Activated gamma-delta T cell treated with Interleukin-2 at 50 U/mL for 16 hours (primary cell): ENCODE data around the gene PNLIPRP1.

Experiments used
- DNase-seq: peaks from one replicate; pipeline ENCODE4 v3.0.0-alpha.2; 2020

The PNLIPRP1 gene

DNA sequence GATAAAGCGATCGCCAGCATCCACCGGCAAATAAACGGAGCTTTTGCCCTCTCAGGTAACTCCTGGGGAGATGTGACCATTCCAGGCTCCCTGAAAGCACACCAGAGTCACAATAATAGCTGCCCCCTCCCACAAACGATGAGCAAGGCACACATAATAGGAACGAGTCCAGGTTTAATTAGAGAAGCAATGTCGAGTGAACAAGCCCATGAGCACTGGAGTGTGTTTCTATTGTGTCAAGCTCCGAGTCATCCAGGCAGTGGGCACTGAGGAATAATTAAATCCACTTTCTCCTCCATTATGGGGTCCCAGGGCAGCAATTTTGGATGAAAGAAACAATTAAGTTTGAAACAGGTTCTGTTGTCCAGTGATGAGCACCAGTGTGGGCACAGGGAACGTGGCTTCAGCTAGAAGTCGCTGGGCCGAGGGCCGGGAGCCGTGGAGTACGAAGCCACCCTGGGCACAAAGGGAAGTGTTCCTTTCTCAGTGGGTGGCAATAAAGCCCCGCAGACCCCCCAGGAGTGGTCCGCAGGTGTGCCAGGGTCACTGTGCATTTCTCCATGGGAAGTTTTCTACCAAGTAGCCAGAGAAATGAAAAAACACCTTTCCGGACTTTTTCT, 41.9 kb downstream of the PNLIPRP1 start:
- no peak for DNase-seq

GRCh38 chr10:116633216-116633600, 42.4 kb downstream of the PNLIPRP1 start:
- no peak for DNase-seq

- no peak for DNase-seq
Measured at GRCh38 chr10:116634126-116634975, 43.6 kb downstream of the PNLIPRP1 start.

DNA sequence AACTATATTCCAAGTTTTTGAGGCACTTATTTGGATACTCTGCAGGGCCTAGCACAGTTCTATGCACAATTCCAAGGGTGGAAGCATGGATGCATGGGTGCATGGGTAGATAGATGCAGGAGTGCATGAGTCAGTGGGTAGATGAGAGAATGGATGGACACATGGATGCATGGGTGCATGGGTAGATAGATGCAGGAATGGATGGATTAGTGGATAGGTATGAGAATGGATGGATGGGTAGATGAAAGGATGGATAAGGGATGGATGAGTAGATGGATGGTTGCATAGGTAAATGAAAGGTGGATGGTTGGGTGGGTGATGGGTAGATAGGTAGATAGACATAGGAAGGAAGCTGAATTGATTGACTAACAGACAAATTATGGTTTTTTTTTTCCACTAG, 45.6 kb downstream of the PNLIPRP1 start:
- no peak for DNase-seq

DNA sequence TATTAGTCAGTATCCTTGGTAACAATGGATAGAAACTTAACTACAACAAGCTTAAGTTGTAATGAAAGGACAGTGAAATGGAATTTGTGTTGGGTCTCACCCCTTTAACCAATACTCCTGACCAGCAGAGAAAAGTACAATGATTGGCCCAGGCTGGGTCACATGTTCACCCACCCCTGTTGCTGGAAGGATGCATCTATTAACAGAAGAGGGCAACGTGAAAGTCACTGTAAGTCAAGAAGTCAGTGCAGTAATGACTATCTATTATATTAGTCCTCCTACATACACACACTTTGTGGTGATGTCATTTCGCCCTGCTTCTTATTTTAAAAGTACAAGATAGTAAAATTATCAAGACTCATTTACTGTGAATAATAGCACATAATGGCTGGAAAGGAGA, 46.2 kb downstream of the PNLIPRP1 start:
- DNase-seq: no peak

GRCh38 chr10:116637830-116638229, 47.1 kb downstream of the PNLIPRP1 start:
- no peak for DNase-seq

GRCh38 chr10:116646502-116646901, 55.7 kb downstream of the PNLIPRP1 start:
- no peak for DNase-seq

- no peak for DNase-seq
Measured at GRCh38 chr10:116648903-116649302, 58.1 kb downstream of the PNLIPRP1 start.

GRCh38 chr10:116653885-116654284, 63.1 kb downstream of the PNLIPRP1 start:
- no peak for DNase-seq

DNA sequence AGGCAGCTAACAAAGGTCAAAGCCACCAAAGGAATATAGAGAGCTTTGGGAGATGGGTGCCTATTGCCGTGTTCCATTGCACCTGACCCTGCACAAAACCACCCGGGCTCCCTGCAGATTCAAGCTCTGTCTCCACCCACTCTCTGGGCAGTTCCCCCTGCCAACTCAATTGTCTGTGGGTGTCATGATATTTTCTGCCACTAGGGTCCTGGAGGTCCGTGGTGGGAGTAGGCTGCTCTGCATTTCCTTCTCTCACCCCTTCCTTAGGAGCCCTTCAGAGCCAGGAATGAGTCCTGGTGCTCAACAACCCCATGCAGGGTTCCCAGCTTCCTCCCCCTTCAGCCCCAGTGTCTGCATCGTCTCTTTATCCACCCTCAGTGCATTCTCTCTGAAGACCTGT, 64.1 kb downstream of the PNLIPRP1 start:
- DNase-seq: no peak

- DNase-seq: no peak
Measured at GRCh38 chr10:116655568-116655967, 64.8 kb downstream of the PNLIPRP1 start.

- DNase-seq: no peak
Measured at GRCh38 chr10:116656044-116656443, 65.3 kb downstream of the PNLIPRP1 start.

DNA sequence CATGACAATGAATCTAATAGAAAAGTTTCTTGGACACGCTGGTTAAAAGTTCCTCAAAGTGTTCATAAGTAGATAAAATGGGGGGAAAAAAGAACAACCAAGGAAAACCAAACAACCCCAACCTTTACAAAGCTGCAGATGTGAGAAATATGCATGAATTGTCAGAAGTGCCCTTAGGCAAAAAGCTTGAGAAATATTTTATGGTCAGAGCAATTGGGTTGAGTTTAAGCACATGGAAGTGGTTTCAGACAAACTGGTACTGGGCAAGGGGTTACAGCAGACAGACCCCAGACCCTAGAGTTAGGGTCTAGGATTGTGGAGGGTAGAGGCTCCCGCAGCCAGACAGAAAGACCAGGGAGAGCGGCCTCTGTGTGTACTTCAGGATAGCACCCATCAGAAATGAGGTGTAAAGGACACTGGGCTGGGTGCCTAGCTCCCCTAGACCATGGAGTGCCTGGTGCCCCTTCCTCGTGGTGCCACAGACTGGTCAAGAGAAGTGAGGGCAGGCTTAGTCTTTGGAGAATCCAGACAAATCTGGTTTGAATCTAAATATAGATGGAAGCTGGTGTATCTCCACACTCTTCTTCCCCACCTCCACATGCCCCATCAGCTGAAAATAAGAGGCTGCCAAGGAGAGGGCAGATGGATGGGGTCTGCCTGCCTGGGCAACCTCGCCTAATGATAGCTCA, 67.2 kb downstream of the PNLIPRP1 start:
- DNase-seq: no peak
